SJCRH30 (cell line): ENCODE results near the gene UGDH. TPM values are rescaled to one million over a fixed set of nuclear protein-coding genes. Genes with fewer than 3 reads are reported as not detected.
A peak's percentile ranks its signal among the peaks of the same experiment; 100 is the strongest.
"Not testable (repeated sequence)": the region's sequence is repeated elsewhere in the genome, so short reads cannot be mapped to it uniquely, and the experiment has no call there.

Source experiments
- DNase-seq, 2 experiments: peaks; one replicate each; pipeline ENCODE4 v3.0.0-alpha.2; 2015 to 2020
- H3K27ac ChIP-seq: fragments of 250-450 bp; sonication (Bioruptor Pico); 2 replicates; pipeline ENCODE4 v1.5.1; 2020; ENCODE audit warnings: mild to moderate bottlenecking, moderate library complexity
- H3K27me3 ChIP-seq: fragments of 250-450 bp; sonication (Bioruptor Pico); 2 replicates; pipeline ENCODE4 v1.5.1; 2020; ENCODE audit warnings: mild to moderate bottlenecking, moderate library complexity
- H3K36me3 ChIP-seq: fragments of 250-450 bp; sonication (Bioruptor Pico); 2 replicates; pipeline ENCODE4 v1.5.1; 2020; ENCODE audit warnings: mild to moderate bottlenecking, moderate library complexity
- H3K4me1 ChIP-seq: fragments of 250-450 bp; sonication (Bioruptor Pico); 2 replicates; pipeline ENCODE4 v1.5.1; 2020; ENCODE audit warnings: mild to moderate bottlenecking, moderate library complexity
- H3K4me3 ChIP-seq: fragments of 250-450 bp; sonication (Bioruptor Pico); 2 replicates; pipeline ENCODE4 v1.5.1; 2020; ENCODE audit warnings: mild to moderate bottlenecking, moderate library complexity
- H3K9me3 ChIP-seq: fragments of 250-450 bp; sonication (Bioruptor Pico); replicated peaks from 2 replicates; pipeline ENCODE4 v1.5.1; 2020; ENCODE audit warnings: mild to moderate bottlenecking, moderate library complexity
- total RNA-seq: library from RNA; depleted of rRNA; stranded (reverse); fragments of >200 nt; shearing (Covaris generic); gene quantifications from 2 replicates; pipeline ENCODE4 v1.2.3, GENCODE V29; 2014; rRNA removed

UGDH gene
- total RNA-seq, result 67.3 and 80.3 TPM in 2 replicates

GRCh38 chr4:39527296-39528060 lies at the start of gene UGDH:
TSS of gene UGDH (minus strand) at chr4:39527439. CDS start at chr4:39521512, 5,927 bp downstream.
- Histone ChIP-seq H3K27me3 (no peaks in the 10 kb centered on the region), H3K9me3 (no peaks in the 10 kb centered on the region)

GRCh38 chr4:39574946-39575345 lies 47.7 kb upstream of the UGDH start:
- Histone ChIP-seq H3K9me3 (no peaks in the 10 kb centered on the region), H3K36me3 (no peaks in the 10 kb centered on the region), H3K27ac (no peak overlapping the region), H3K4me3 (no peak overlapping the region), H3K27me3 (no peaks in the 10 kb centered on the region), H3K4me1 (no peaks in the 10 kb centered on the region)
- DNase-seq, result no peak

More at GRCh38 chr4:39527296-39528060, at the start of gene UGDH:
- peak; percentile 98 to 99 for DNase-seq
- Histone ChIP-seq H3K27ac (peak within 1 kb of the TSS; percentile 63), H3K4me3 (peak within 1 kb of the TSS; percentile 88), H3K4me1 (no peaks in the 10 kb centered on the region), H3K36me3 (peaks cover 5% of the 10 kb centered on the region; the same call in 1 of the 2 replicates)

- no peaks in the 10 kb centered on the region for H3K36me3 ChIP-seq
- no peak overlapping the region for H3K27ac ChIP-seq
- no peaks in the 10 kb centered on the region for H3K9me3 ChIP-seq
- no peaks in the 10 kb centered on the region for H3K4me1 ChIP-seq
- H3K4me3 ChIP-seq, result no peak overlapping the region
- no peak for DNase-seq
- H3K27me3 ChIP-seq, result no peaks in the 10 kb centered on the region
Observed at GRCh38 chr4:39571504-39571903, 44.3 kb upstream of the UGDH start.

- Histone ChIP-seq H3K4me1 (no peaks in the 10 kb centered on the region), H3K36me3 (no peaks in the 10 kb centered on the region), H3K4me3 (no peak overlapping the region), H3K9me3 (no peaks in the 10 kb centered on the region), H3K27ac (no peak overlapping the region), H3K27me3 (no peaks in the 10 kb centered on the region)
- DNase-seq, result no peak
Observed at GRCh38 chr4:39571054-39571453, 43.8 kb upstream of the UGDH start.

GRCh38 chr4:39569209-39569608 lies 42.0 kb upstream of the UGDH start:
- H3K4me3 ChIP-seq, result no peak overlapping the region
- no peaks in the 10 kb centered on the region for H3K9me3 ChIP-seq
- no peaks in the 10 kb centered on the region for H3K27me3 ChIP-seq
- no peaks in the 10 kb centered on the region for H3K4me1 ChIP-seq
- no peak for DNase-seq
- no peak overlapping the region for H3K27ac ChIP-seq
- H3K36me3 ChIP-seq, result no peaks in the 10 kb centered on the region

- DNase-seq, result no peak
- H3K27ac ChIP-seq, result no peak overlapping the region
- H3K9me3 ChIP-seq, result no peaks in the 10 kb centered on the region
- no peaks in the 10 kb centered on the region for H3K36me3 ChIP-seq
- H3K4me3 ChIP-seq, result no peak overlapping the region
- H3K4me1 ChIP-seq, result no peaks in the 10 kb centered on the region
- H3K27me3 ChIP-seq, result no peaks in the 10 kb centered on the region
Observed at GRCh38 chr4:39568805-39569204, 41.6 kb upstream of the UGDH start.

- H3K27ac ChIP-seq, result no peak overlapping the region
Observed at GRCh38 chr4:39565878-39566600, 38.8 kb upstream of the UGDH start.

GRCh38 chr4:39563346-39563847 lies 36.2 kb upstream of the UGDH start:
- DNase-seq, result no peak
- H3K4me1 ChIP-seq, result peaks cover 3% of the 10 kb centered on the region; the same call in 1 of the 2 replicates
- H3K9me3 ChIP-seq, result no peaks in the 10 kb centered on the region

More at GRCh38 chr4:39565878-39566600, 38.8 kb upstream of the UGDH start:
- no peak overlapping the region for H3K4me3 ChIP-seq
- DNase-seq, result no peak
- no peaks in the 10 kb centered on the region for H3K36me3 ChIP-seq
- H3K27me3 ChIP-seq, result no peaks in the 10 kb centered on the region
- H3K9me3 ChIP-seq, result no peaks in the 10 kb centered on the region
- H3K4me1 ChIP-seq, result no peaks in the 10 kb centered on the region

GRCh38 chr4:39562792-39563191 lies 35.6 kb upstream of the UGDH start:
- Histone ChIP-seq H3K4me3 (no peak overlapping the region), H3K4me1 (peaks cover 8% of the 10 kb centered on the region; the same call in 1 of the 2 replicates), H3K27ac (no peak overlapping the region), H3K9me3 (no peaks in the 10 kb centered on the region), H3K36me3 (no peaks in the 10 kb centered on the region), H3K27me3 (no peaks in the 10 kb centered on the region)
- DNase-seq, result no peak

More at GRCh38 chr4:39563346-39563847, 36.2 kb upstream of the UGDH start:
- Histone ChIP-seq H3K36me3 (no peaks in the 10 kb centered on the region), H3K27me3 (no peaks in the 10 kb centered on the region), H3K27ac (no peak overlapping the region), H3K4me3 (no peak overlapping the region)

GRCh38 chr4:39559626-39560025 lies 32.4 kb upstream of the UGDH start:
- H3K4me1 ChIP-seq, result peaks cover 8% of the 10 kb centered on the region; the same call in 1 of the 2 replicates
- no peak for DNase-seq
- H3K4me3 ChIP-seq, result no peak overlapping the region
- H3K36me3 ChIP-seq, result no peaks in the 10 kb centered on the region
- no peaks in the 10 kb centered on the region for H3K9me3 ChIP-seq
- H3K27me3 ChIP-seq, result no peaks in the 10 kb centered on the region
- no peak overlapping the region for H3K27ac ChIP-seq

- H3K36me3 ChIP-seq, result no peaks in the 10 kb centered on the region
- H3K4me3 ChIP-seq, result no peak overlapping the region
- H3K4me1 ChIP-seq, result peaks cover 8% of the 10 kb centered on the region; the same call in 1 of the 2 replicates
- H3K9me3 ChIP-seq, result no peaks in the 10 kb centered on the region
- no peak overlapping the region for H3K27ac ChIP-seq
- DNase-seq, result no peak
- no peaks in the 10 kb centered on the region for H3K27me3 ChIP-seq
Observed at GRCh38 chr4:39555472-39555871, 28.2 kb upstream of the UGDH start.

GRCh38 chr4:39548425-39549067 lies 21.3 kb upstream of the UGDH start:
- Histone ChIP-seq H3K27me3 (no peaks in the 10 kb centered on the region), H3K4me3 (no peak overlapping the region), H3K36me3 (no peaks in the 10 kb centered on the region), H3K9me3 (0 out of 2 replicates have a peak, but pooled peaks cover 3% of the 10 kb centered on the region), H3K27ac (no peak overlapping the region), H3K4me1 (peaks cover 7% of the 10 kb centered on the region)
- no peak for DNase-seq

GRCh38 chr4:39544580-39545315 lies 17.5 kb upstream of the UGDH start:
- no peak overlapping the region for H3K27ac ChIP-seq
- no peaks in the 10 kb centered on the region for H3K27me3 ChIP-seq
- peak in 1 of 2 experiments; percentile 67 for DNase-seq
- 0 out of 2 replicates have a peak, but pooled peaks cover 3% of the 10 kb centered on the region for H3K9me3 ChIP-seq
- H3K36me3 ChIP-seq, result no peaks in the 10 kb centered on the region
- no peak overlapping the region for H3K4me3 ChIP-seq
- peaks cover 7% of the 10 kb centered on the region for H3K4me1 ChIP-seq

GRCh38 chr4:39544080-39544479 lies 16.8 kb upstream of the UGDH start:
- H3K4me3 ChIP-seq, H3K36me3 ChIP-seq, H3K4me1 ChIP-seq, H3K9me3 ChIP-seq, H3K27ac ChIP-seq, H3K27me3 ChIP-seq, DNase-seq: not testable (repeated sequence)
